HCT116 (cell line): ENCODE measurements around the gene GALNT13. TPM values are rescaled to one million over a fixed set of nuclear protein-coding genes. Genes with fewer than 3 reads are reported as not detected.

ENCODE experiments used
- ATAC-seq: fragments of 200-7000 bp; cut with Tn5 transposase; 2 replicates; pipeline ENCODE4 v1.9.1; 2020; ENCODE audit warnings: mild to moderate bottlenecking, moderate library complexity
- BruUV-seq: library from RNA; stranded (reverse); fragments of 400-500 nt; replicated peaks from 2 replicates; lab custom pipeline; 2021; lab: Mats Ljungman, UMichigan
- CTCF ChIA-PET: fragments of 300-600 bp; sonication (Branson Sonifier 250); formaldehyde crosslinking; loops from one replicate; lab custom pipeline; 2021; ENCODE audit warnings: antibody characterized with exemption; lab: Charles Lee
- POLR2A ChIA-PET: fragments of 300-600, 350-600 bp; sonication (Branson Sonifier 250); formaldehyde crosslinking; loops from one replicate; lab custom pipeline; 2021; ENCODE audit warnings: antibody characterized with exemption; lab: Charles Lee
- RAD21 ChIA-PET, 2 experiments: fragments of 300-600 bp; sonication (Branson Sonifier 250); formaldehyde crosslinking; loops; one replicate each; lab custom pipeline; 2023; ENCODE audit warnings: low total read pairs in 2 of 2; ENCODE audit not compliant: uncharacterized antibody in 2 of 2, unreplicated experiment in 2 of 2, low non-redundant PET in 1 of 2; lab: Charles Lee
- DNase-seq: peaks from one replicate; pipeline ENCODE4 v3.0.0-alpha.2; 2010; ENCODE audit warnings: low read depth, low spot score
- H2AFZ ChIP-seq: fragments of 200-600 bp; shearing (Covaris generic), sonication (generic); 2 replicates; pipeline ENCODE4 v1.6.1; 2017; ENCODE audit warnings: low read depth, mixed run types, mixed read lengths, antibody characterized with exemption, low read length; ENCODE audit not compliant: poor library complexity, severe bottlenecking
- H3K27ac ChIP-seq: 2 replicates; pipeline ENCODE4 v1.5.1; 2012; ENCODE audit warnings: low read depth, low read length
- H3K27me3 ChIP-seq: fragments of 200-600 bp; sonication (generic); 2 replicates; pipeline ENCODE4 v1.6.1; 2016; ENCODE audit warnings: mixed run types, low read length, mixed read lengths; ENCODE audit not compliant: insufficient read depth
- H3K36me3 ChIP-seq, 2 experiments: fragments of 200-500 bp in 1 of 2; fragments of 200-600 bp in 1 of 2; sonication (Bioruptor generic) in 1 of 2; sonication (generic) in 1 of 2; 2 replicates each; pipeline versions ENCODE4 v1.5.1 to v1.6.1; 2014 to 2016; ENCODE audit warnings: low read length in 2 of 2, inconsistent platforms in 1 of 2, mixed read lengths in 1 of 2, mixed run types in 1 of 2; ENCODE audit not compliant: insufficient read depth in 2 of 2, control insufficient read depth in 1 of 2
- H3K4me1 ChIP-seq, 2 experiments: fragments of 200-600 bp in 1 of 2; sonication (generic) in 1 of 2; 2 replicates each; pipeline versions ENCODE4 v1.5.1 to v1.6.1; 2012 to 2017; ENCODE audit warnings: low read length in 2 of 2, inconsistent platforms in 1 of 2, mild to moderate bottlenecking in 1 of 2, mixed read lengths in 1 of 2, mixed run types in 1 of 2, moderate library complexity in 1 of 2; ENCODE audit not compliant: insufficient read depth in 2 of 2, control insufficient read depth in 1 of 2
- H3K4me2 ChIP-seq: fragments of 200-600 bp; sonication (generic); 2 replicates; pipeline ENCODE4 v1.6.1; 2017; ENCODE audit warnings: mixed run types, low read length, mixed read lengths
- H3K4me3 ChIP-seq, 2 experiments: fragments of 200-600 bp in 1 of 2; sonication (generic) in 1 of 2; replicated peaks in 1 of 2; 2 replicates each; pipeline ENCODE4 v1.5.1; 2011 to 2016; ENCODE audit warnings: low read length in 2 of 2, control low read depth in 1 of 2, low read depth in 1 of 2, mild to moderate bottlenecking in 1 of 2, mixed read lengths in 1 of 2, mixed run types in 1 of 2
- H3K79me2 ChIP-seq: fragments of 200-600 bp; sonication (generic); 2 replicates; pipeline ENCODE4 v1.6.1; 2017; ENCODE audit warnings: mild to moderate bottlenecking, mixed run types, low read length, moderate library complexity, mixed read lengths; ENCODE audit not compliant: insufficient read depth
- H3K9ac ChIP-seq: fragments of 200-600 bp; sonication (generic); 2 replicates; pipeline ENCODE4 v1.6.1; 2016; ENCODE audit warnings: low read length, mixed read lengths
- H3K9me2 ChIP-seq: fragments of 200-600 bp; sonication (generic), shearing (Covaris generic); 2 replicates; pipeline ENCODE4 v1.6.1; 2017; ENCODE audit warnings: mixed run types, mild to moderate bottlenecking, moderate library complexity; ENCODE audit not compliant: insufficient read depth
- H3K9me3 ChIP-seq, 2 experiments: fragments of 200-500 bp in 1 of 2; fragments of 200-600 bp in 1 of 2; sonication (Bioruptor generic) in 1 of 2; sonication (generic) in 1 of 2; 2 replicates each; pipeline ENCODE4 v1.6.1; 2014 to 2017; ENCODE audit warnings: low read length in 2 of 2, mixed read lengths in 2 of 2, inconsistent platforms in 1 of 2, low read depth in 1 of 2, mild to moderate bottlenecking in 1 of 2, mixed run types in 1 of 2, moderate library complexity in 1 of 2; ENCODE audit not compliant: control insufficient read depth in 1 of 2, insufficient read depth in 1 of 2
- H4K20me1 ChIP-seq: fragments of 200-600 bp; sonication (generic), shearing (Covaris generic); 2 replicates; pipeline ENCODE4 v1.6.1; 2017; ENCODE audit warnings: mixed run types, mild to moderate bottlenecking, moderate library complexity; ENCODE audit not compliant: insufficient read depth
- CBX3 ChIP-seq: IDR thresholded peaks from 2 replicates; pipeline ENCODE4 v1.6.1; 2012; ENCODE audit warnings: low read depth
- CEBPB ChIP-seq: IDR thresholded peaks from 2 replicates; pipeline ENCODE4 v1.6.1; 2012; ENCODE audit warnings: low read depth
- EZH2phosphoT487 ChIP-seq: fragments of 200-600 bp; IDR thresholded peaks from 2 replicates; pipeline ENCODE4 v1.6.1; 2018; ENCODE audit warnings: antibody characterized with exemption, borderline replicate concordance
- FOSL1 ChIP-seq: IDR thresholded peaks from 2 replicates; pipeline ENCODE4 v1.6.1; 2012; ENCODE audit warnings: low read depth
- JUND ChIP-seq: IDR thresholded peaks from 2 replicates; pipeline ENCODE4 v1.6.1; 2012
- SRF ChIP-seq: IDR thresholded peaks from 2 replicates; pipeline ENCODE4 v1.6.1; 2012; ENCODE audit warnings: low read depth
- YY1 ChIP-seq: IDR thresholded peaks from 2 replicates; pipeline ENCODE4 v1.6.1; 2011; ENCODE audit warnings: low read length, low read depth, moderate library complexity, mild to moderate bottlenecking; ENCODE audit not compliant: insufficient replicate concordance; ENCODE audit errors: extremely low read depth
- ZFX ChIP-seq: fragments of 450-650 bp; IDR thresholded peaks from 2 replicates; pipeline ENCODE4 v1.6.1; 2017
- ZNF274 ChIP-seq: fragments of 200-500 bp; sonication (Bioruptor generic); IDR thresholded peaks from 2 replicates; pipeline ENCODE4 v1.6.1; 2014; ENCODE audit warnings: mild to moderate bottlenecking, low read depth, low read length, inconsistent platforms
- intact Hi-C: fragments of 100-400 bp; cut with micrococcal nuclease; formaldehyde crosslinking; loops from 2 replicates; pipeline ENCODE4 v1.10.0; 2022
- total RNA-seq: library from RNA; stranded (reverse); gene quantifications from one replicate; pipeline ENCODE4 v1.2.1, GENCODE V29; 2021; ENCODE audit not compliant: unreplicated experiment
- TF ChIP-seq, protein P1 (sequence below): IDR thresholded peaks from 2 replicates; pipeline ENCODE4 v1.6.1; 2012
- TF ChIP-seq, protein P2 (sequence below): IDR thresholded peaks from 2 replicates; pipeline ENCODE4 v1.6.1; 2012; ENCODE audit warnings: low read depth

The GALNT13 gene
- total RNA-seq, 1 experiment from 2014 or later, result 0.44 TPM

DNA sequence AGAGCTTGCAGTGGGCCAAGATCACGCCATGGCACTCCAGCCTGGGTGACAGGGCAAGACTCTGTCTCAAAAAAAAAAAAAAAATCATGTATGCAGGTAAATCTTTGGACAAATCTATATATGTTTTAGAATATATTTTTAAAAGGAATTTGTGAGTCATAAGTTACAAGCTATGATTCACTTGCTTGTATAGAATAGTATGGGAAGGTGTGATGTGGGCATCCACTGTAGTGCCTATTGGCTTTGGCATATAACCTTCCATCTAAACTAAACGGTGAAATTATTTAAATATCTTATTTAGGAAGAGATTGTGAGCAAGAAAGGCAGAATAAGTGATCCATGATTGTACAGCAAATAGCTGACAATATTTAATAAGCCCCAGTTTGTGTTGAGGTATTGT lies 261.1 kb downstream of the GALNT13 start:
- Histone ChIP-seq H3K4me3 (no peak overlapping the region), H3K27ac (no peak overlapping the region)
- no TSS peak for BruUV-seq
- no peak for TF ChIP-seq JUND
- no peak for TF ChIP-seq FOSL1
- TF ChIP-seq, protein P1, sequence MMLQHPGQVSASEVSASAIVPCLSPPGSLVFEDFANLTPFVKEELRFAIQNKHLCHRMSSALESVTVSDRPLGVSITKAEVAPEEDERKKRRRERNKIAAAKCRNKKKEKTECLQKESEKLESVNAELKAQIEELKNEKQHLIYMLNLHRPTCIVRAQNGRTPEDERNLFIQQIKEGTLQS, result no peak
- TF ChIP-seq ZFX, result no peak
- no peak for TF ChIP-seq CBX3
- no peak for TF ChIP-seq ZNF274
- TF ChIP-seq, all 23 proteins: peak for 0
- Histone ChIP-seq H3K36me3 (no peaks in the 10 kb centered on the region), H3K9me2 (no peaks in the 10 kb centered on the region), H3K9ac (no peak overlapping the region), H3K4me1 (no peaks in the 10 kb centered on the region), H3K4me2 (no peak overlapping the region), H2AFZ (no peak overlapping the region), H4K20me1 (no peaks in the 10 kb centered on the region; the same call in 1 of the 2 replicates), H3K79me2 (no peaks in the 10 kb centered on the region), H3K27me3 (no peaks in the 10 kb centered on the region), H3K9me3 (no peaks in the 10 kb centered on the region)
- CTCF ChIA-PET, result no interaction called here
- intact Hi-C loops, result no loop called here
- POLR2A ChIA-PET, result no interaction called here
- DNase-seq (no peak), ATAC-seq (no peak)
- RAD21 ChIA-PET, result interaction anchor here in 1 of 2 experiments (0.6 kb wide), 1 partner anchor 253 kb away, joined by 3 read pairs; no protein-coding TSS in a partner anchor

DNA sequence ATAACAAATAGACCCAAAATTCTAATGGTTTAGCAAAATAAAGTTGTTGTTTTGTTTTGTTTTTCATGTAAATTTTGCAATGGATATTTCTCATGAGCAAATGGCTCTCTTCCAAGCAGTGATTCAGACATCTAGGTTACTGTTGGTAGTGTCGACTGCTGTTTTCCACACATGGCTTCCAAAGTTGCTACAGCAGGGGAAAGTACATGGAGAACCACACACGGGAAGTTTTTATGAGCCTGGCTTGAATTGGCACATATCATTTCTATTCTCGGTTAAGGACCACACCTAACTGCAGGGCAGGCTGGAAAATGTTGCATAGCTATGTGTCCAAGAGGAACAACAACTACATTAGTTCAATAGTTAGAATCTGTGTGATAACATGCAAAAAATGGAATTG lies 262.1 kb downstream of the GALNT13 start:
- H2AFZ ChIP-seq, result no peak overlapping the region
- no TSS peak for BruUV-seq
- H3K9me3 ChIP-seq, result no peaks in the 10 kb centered on the region
- H3K27me3 ChIP-seq, result no peaks in the 10 kb centered on the region
- H3K4me1 ChIP-seq, result no peaks in the 10 kb centered on the region
- intact Hi-C loops, result no loop called here
- no peak for TF ChIP-seq EZH2phosphoT487
- TF ChIP-seq CEBPB, result no peak
- TF ChIP-seq, protein P2, sequence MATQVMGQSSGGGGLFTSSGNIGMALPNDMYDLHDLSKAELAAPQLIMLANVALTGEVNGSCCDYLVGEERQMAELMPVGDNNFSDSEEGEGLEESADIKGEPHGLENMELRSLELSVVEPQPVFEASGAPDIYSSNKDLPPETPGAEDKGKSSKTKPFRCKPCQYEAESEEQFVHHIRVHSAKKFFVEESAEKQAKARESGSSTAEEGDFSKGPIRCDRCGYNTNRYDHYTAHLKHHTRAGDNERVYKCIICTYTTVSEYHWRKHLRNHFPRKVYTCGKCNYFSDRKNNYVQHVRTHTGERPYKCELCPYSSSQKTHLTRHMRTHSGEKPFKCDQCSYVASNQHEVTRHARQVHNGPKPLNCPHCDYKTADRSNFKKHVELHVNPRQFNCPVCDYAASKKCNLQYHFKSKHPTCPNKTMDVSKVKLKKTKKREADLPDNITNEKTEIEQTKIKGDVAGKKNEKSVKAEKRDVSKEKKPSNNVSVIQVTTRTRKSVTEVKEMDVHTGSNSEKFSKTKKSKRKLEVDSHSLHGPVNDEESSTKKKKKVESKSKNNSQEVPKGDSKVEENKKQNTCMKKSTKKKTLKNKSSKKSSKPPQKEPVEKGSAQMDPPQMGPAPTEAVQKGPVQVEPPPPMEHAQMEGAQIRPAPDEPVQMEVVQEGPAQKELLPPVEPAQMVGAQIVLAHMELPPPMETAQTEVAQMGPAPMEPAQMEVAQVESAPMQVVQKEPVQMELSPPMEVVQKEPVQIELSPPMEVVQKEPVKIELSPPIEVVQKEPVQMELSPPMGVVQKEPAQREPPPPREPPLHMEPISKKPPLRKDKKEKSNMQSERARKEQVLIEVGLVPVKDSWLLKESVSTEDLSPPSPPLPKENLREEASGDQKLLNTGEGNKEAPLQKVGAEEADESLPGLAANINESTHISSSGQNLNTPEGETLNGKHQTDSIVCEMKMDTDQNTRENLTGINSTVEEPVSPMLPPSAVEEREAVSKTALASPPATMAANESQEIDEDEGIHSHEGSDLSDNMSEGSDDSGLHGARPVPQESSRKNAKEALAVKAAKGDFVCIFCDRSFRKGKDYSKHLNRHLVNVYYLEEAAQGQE, result no peak
- TF ChIP-seq, protein P1, result no peak
- no peak for TF ChIP-seq SRF
- no peak for TF ChIP-seq YY1
- DNase-seq (no peak), ATAC-seq (no peak)
- POLR2A ChIA-PET, result no interaction called here
- H3K9me2 ChIP-seq, result no peaks in the 10 kb centered on the region
- no peak overlapping the region for H3K4me3 ChIP-seq
- no peaks in the 10 kb centered on the region for H3K36me3 ChIP-seq
- no peak overlapping the region for H3K27ac ChIP-seq
- CTCF ChIA-PET, result no interaction called here
- H3K79me2 ChIP-seq, result no peaks in the 10 kb centered on the region
- no peaks in the 10 kb centered on the region; the same call in 1 of the 2 replicates for H4K20me1 ChIP-seq
- no peak overlapping the region for H3K9ac ChIP-seq
- RAD21 ChIA-PET, result no interaction called here
- no peak overlapping the region for H3K4me2 ChIP-seq
